CD4-positive, CD25-positive, alpha-beta regulatory T cell (primary cell): ENCODE measurements around the gene VSIR. TPM values are rescaled to one million over a fixed set of nuclear protein-coding genes. Genes with fewer than 3 reads are reported as not detected.

Experiments
- ATAC-seq, 2 donors: fragments of 150-1000 bp; cut with Tn5 transposase; one replicate each; pipeline ENCODE4 v1.10.0; 2021; ENCODE audit warnings: low read depth in 2 of 2, moderate number of reproducible peaks in 2 of 2, moderate library complexity in 1 of 2
- DNase-seq, 3 donors: peaks; one replicate each; pipeline versions ENCODE4 v3.0.0 to v3.0.0-alpha.2; 2012 to 2022; ENCODE audit warnings: mixed read lengths in 1 of 3
- H3K27ac ChIP-seq: one replicate; pipeline ENCODE4 v1.7.0; 2013; ENCODE audit warnings: mild to moderate bottlenecking, low read length; ENCODE audit not compliant: insufficient read depth, poor library complexity, severe bottlenecking
- H3K27me3 ChIP-seq: one replicate; pipeline ENCODE4 v1.7.0; 2013; ENCODE audit warnings: low read length; ENCODE audit not compliant: control insufficient read depth, insufficient read depth
- H3K36me3 ChIP-seq: one replicate; pipeline ENCODE4 v1.7.0; 2013; ENCODE audit warnings: mild to moderate bottlenecking, low read length, moderate library complexity; ENCODE audit not compliant: control insufficient read depth, insufficient read depth
- H3K4me1 ChIP-seq: 2 replicates; pipeline ENCODE4 v1.7.0; 2013; ENCODE audit warnings: mild to moderate bottlenecking, low read length; ENCODE audit not compliant: insufficient read depth, control insufficient read depth, poor library complexity, severe bottlenecking
- H3K4me3 ChIP-seq: one replicate; pipeline ENCODE4 v1.7.0; 2013; ENCODE audit warnings: low read depth, mild to moderate bottlenecking, low read length, moderate library complexity
- H3K9me3 ChIP-seq, 2 experiments: 1 replicate in 1 of 2; 2 replicates in 1 of 2; pipeline ENCODE4 v1.7.0; 2013; ENCODE audit warnings: low read length in 2 of 2, mild to moderate bottlenecking in 1 of 2, moderate library complexity in 1 of 2; ENCODE audit not compliant: control insufficient read depth in 2 of 2
- H3K27ac Mint-ChIP-seq, 3 donors: one replicate each; pipeline ENCODE4 v1.8.0; 2020 to 2022; ENCODE audit warnings: mild to moderate bottlenecking in 3 of 3, mixed read lengths in 3 of 3, moderate library complexity in 2 of 3
- H3K27me3 Mint-ChIP-seq: one replicate; pipeline ENCODE4 v1.8.0; 2022; ENCODE audit warnings: mild to moderate bottlenecking, mixed read lengths
- H3K36me3 Mint-ChIP-seq: one replicate; pipeline ENCODE4 v1.8.0; 2020; ENCODE audit warnings: mixed read lengths
- H3K4me1 Mint-ChIP-seq, 4 donors: one replicate each; pipeline ENCODE4 v1.8.0; 2020 to 2022; ENCODE audit warnings: mixed read lengths in 4 of 4, mild to moderate bottlenecking in 1 of 4
- H3K4me3 Mint-ChIP-seq, 4 donors: one replicate each; pipeline ENCODE4 v1.8.0; 2020 to 2022; ENCODE audit warnings: mild to moderate bottlenecking in 4 of 4, mixed read lengths in 4 of 4, moderate library complexity in 3 of 4
- H3K9me3 Mint-ChIP-seq, 7 donors: one replicate each; pipeline ENCODE4 v1.8.0; 2020 to 2022; ENCODE audit warnings: mixed read lengths in 7 of 7, mild to moderate bottlenecking in 3 of 7, moderate library complexity in 2 of 7
- polyA plus RNA-seq, 4 donors: library from polyadenylated mRNA; unstranded; fragments of 300-500 nt; fragmentation: Illumina TruSeq; gene quantifications; one replicate each; pipeline ENCODE4 v1.2.3, GENCODE V29; 2021
- total RNA-seq: library from RNA; stranded (reverse); gene quantifications from one replicate; pipeline ENCODE4 v1.2.3, GENCODE V29; 2022

The VSIR gene
- total and polyA plus RNA-seq, 5 donors from 2014 or later: 167 to 339 (median 258) TPM

DNA sequence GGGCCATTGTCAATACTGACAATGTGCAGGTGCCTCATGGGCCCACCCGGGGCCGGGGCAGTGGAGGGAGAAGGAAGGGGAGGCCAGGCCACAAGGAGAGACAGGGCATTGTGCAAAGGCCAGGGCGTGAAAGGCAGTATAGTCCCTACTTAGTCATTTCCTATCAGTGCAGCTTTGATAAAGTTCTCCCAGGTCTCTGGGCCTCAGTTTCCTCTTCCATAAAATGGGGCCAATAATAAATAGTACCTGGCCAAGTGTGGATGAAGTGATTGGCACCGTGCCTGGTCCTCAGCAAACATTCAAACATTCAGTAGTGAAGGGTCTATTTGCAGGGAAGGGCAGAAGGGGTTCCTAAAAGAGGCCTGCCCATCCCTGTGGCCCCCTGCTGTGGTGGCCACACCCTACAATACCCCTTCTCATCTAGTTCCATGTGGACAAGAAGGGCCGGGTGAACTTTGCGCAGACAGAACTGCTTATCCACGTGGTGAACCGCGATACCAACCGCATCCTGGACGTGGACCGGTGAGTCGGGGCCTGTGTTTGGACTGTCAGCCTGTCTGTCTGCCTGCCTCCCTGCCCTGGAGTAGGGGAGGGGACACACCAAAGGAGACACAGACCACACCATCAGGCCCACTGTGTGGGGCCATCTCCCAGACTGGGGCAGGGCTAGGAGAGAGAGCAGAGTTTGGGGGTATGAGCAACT lies 36.9 kb upstream of the VSIR start:
- Histone ChIP-seq H3K27me3 (no peaks in the 10 kb centered on the region), H3K4me3 (no peak overlapping the region), H3K9me3 (no peaks in the 10 kb centered on the region), H3K27ac (no peak overlapping the region), H3K4me1 (peaks cover 6% of the 10 kb centered on the region), H3K36me3 (no peaks in the 10 kb centered on the region)
- DNase-seq (no peak), ATAC-seq (no peak)
- H3K4me3 Mint-ChIP-seq: no peak overlapping the region
- peaks cover 10% of the 10 kb centered on the region for H3K36me3 Mint-ChIP-seq
- H3K27ac Mint-ChIP-seq: no peak overlapping the region
- no peaks in the 10 kb centered on the region for H3K9me3 Mint-ChIP-seq
- H3K27me3 Mint-ChIP-seq: no peaks in the 10 kb centered on the region
- peaks cover 0 to 3% (median 0%) of the 10 kb centered on the region in 4 donors for H3K4me1 Mint-ChIP-seq

DNA sequence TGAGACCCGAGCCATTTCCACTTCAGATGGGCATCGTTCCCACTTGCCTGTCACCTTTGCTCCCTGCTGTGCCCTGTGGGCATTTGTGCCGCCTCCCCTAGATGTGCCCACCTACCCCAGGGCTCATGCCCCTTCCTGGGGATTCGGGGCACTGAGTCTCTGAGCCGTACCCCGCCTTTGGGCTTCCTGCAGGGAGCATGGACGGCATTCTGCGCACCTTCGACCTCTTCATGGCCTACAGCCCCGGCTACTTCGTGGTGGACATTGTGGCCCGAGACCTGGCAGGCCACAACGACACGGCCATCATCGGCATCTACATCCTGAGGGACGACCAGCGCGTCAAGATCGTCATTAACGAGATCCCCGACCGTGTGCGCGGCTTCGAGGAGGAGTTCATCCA lies 36.3 kb upstream of the VSIR start:
- H3K4me3 Mint-ChIP-seq: no peak overlapping the region
- H3K27ac Mint-ChIP-seq: no peak overlapping the region
- no peaks in the 10 kb centered on the region for H3K27me3 Mint-ChIP-seq
- no peaks in the 10 kb centered on the region for H3K27me3 ChIP-seq
- DNase-seq: no peak
- peaks cover 10% of the 10 kb centered on the region for H3K36me3 Mint-ChIP-seq
- no peak overlapping the region for H3K4me3 ChIP-seq
- no peaks in the 10 kb centered on the region for H3K36me3 ChIP-seq
- H3K4me1 ChIP-seq: peaks cover 6% of the 10 kb centered on the region
- no peaks in the 10 kb centered on the region for H3K9me3 ChIP-seq
- no peaks in the 10 kb centered on the region for H3K9me3 Mint-ChIP-seq
- no peak overlapping the region for H3K27ac ChIP-seq
- no peak for ATAC-seq
- H3K4me1 Mint-ChIP-seq: peaks cover 0 to 3% (median 0%) of the 10 kb centered on the region in 4 donors

DNA sequence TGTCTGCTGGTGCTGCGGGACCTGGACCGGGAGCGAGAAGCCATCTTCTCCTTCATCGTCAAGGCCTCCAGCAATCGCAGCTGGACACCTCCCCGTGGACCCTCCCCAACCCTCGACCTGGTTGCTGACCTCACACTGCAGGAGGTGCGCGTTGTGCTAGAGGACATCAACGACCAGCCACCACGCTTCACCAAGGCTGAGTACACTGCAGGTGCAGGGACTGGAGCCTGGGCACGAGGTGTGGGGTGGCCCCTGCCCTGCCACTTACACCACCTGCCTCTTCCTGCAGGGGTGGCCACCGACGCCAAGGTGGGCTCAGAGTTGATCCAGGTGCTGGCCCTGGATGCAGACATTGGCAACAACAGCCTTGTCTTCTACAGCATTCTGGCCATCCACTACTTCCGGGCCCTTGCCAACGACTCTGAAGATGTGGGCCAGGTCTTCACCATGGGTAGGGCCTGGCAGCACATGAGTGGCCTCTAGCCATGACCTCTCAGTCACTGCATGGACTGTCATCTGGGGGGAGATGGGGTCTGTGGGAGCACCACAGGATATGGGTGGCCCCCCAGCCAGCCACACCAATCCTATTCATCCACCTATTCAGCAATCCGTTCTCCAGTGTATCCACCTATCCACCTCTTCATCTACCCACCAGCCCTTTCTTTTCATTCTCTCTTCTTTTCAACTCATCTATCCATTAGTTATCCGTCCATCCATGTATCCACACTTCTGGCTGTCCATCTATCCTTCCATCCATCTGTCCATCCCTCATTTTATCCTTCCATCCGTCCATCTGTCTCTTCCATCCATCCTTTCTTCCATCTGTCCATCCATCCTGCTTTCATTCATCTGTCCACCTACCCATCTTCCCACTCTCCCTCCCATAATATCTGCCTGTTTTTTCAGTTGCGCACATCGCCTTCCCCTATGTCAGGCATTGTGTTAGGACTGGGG lies 34.5 kb upstream of the VSIR start:
- H3K36me3 Mint-ChIP-seq: peaks cover 10% of the 10 kb centered on the region

DNA sequence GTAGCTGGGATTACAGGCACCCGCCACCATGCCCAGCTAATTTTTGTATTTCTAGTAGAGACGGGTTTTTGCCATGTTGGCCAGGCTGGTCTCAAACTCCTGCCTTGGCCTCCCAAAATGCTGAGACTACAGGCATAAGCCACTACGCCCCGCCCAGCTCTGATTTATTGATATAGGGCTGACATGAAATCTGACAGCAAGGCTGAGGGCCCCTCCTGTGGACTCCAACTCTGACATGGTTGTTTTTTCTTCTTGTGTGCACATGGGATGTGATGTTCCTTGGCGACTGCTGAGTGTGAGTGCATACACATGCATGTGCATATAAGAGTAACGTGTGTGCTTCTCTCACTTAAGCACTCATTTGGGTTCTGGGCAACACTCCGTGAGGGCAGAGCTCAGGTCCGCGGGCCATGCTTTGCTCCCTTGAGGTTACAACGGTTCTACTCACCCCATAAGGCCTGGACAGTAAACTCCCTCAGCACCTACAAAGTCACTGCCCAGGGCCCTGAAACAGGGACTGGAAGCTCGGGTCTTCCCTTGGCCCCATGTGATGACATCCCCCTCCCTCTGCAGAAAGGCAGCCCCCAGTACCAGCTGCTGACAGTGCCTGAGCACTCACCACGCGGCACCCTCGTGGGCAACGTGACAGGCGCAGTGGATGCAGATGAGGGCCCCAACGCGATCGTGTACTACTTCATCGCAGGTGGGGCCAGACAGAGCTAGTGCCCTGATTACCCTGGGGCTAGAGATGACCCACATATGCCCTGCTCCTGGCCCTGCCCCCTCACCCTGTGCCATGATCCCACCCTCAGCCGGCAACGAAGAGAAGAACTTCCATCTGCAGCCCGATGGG lies 33.6 kb upstream of the VSIR start:
- no peak overlapping the region for H3K27ac ChIP-seq
- H3K4me3 ChIP-seq: no peak overlapping the region
- no peak for DNase-seq
- H3K4me1 Mint-ChIP-seq: peaks cover 0 to 3% (median 0%) of the 10 kb centered on the region in 4 donors
- no peaks in the 10 kb centered on the region for H3K27me3 ChIP-seq
- H3K27ac Mint-ChIP-seq: no peak overlapping the region
- H3K36me3 Mint-ChIP-seq: peaks cover 10% of the 10 kb centered on the region
- H3K36me3 ChIP-seq: no peaks in the 10 kb centered on the region
- H3K9me3 ChIP-seq: no peaks in the 10 kb centered on the region
- no peaks in the 10 kb centered on the region for H3K27me3 Mint-ChIP-seq
- H3K4me1 ChIP-seq: peaks cover 4% of the 10 kb centered on the region
- no peak for ATAC-seq
- no peaks in the 10 kb centered on the region for H3K9me3 Mint-ChIP-seq
- no peak overlapping the region for H3K4me3 Mint-ChIP-seq

More for the DNA sequence above, 34.5 kb upstream of the VSIR start:
- Mint-ChIP-seq H3K27ac (peak overlapping the region in 1 of 3 donors; percentile 84), H3K27me3 (no peaks in the 10 kb centered on the region), H3K4me3 (no peak overlapping the region), H3K9me3 (no peaks in the 10 kb centered on the region), H3K4me1 (peaks cover 0 to 3% (median 0%) of the 10 kb centered on the region in 4 donors)
- no peaks in the 10 kb centered on the region for H3K36me3 ChIP-seq
- DNase-seq (no peak), ATAC-seq (no peak)
- no peaks in the 10 kb centered on the region for H3K27me3 ChIP-seq
- no peaks in the 10 kb centered on the region for H3K9me3 ChIP-seq
- no peak overlapping the region for H3K27ac ChIP-seq
- peaks cover 6% of the 10 kb centered on the region for H3K4me1 ChIP-seq
- H3K4me3 ChIP-seq: no peak overlapping the region

DNA sequence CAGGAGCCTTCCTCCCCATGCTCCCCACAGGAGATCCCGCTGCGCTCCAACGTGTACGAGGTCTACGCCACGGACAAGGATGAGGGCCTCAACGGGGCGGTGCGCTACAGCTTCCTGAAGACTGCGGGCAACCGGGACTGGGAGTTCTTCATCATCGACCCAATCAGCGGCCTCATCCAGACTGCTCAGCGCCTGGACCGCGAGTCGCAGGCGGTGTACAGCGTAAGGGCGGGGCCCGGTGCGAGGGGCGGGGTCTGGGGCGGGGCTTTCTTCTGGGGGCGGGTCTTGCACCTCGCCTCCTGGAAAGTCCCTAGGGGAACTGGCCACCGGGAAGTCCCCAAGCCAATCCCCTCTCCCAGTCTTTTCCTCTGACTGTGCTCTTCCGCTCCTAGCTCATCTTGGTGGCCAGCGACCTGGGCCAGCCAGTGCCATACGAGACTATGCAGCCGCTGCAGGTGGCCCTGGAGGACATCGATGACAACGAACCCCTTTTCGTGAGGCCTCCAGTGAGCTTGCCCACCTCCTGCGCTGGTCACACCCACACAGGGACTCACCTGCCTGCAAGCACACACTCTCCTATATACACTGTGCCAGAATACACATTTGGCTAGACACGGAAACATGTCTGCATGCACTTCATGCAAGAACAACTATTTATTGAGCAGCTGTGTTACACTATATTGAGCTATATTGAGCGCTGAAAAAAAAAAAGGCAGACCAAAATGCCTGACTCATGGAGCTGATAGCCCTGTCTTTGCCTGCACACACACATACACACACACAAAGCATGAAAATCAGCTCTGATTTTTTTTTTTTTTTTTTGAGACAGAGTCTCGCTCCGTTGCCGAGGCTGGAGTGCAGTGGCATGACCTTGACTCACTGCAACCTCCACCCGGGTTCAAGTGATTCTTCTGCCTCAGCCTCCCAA lies 32.7 kb upstream of the VSIR start:
- Mint-ChIP-seq H3K36me3 (peaks cover 14% of the 10 kb centered on the region), H3K27me3 (no peaks in the 10 kb centered on the region), H3K4me1 (peaks cover 0 to 3% (median 0%) of the 10 kb centered on the region in 4 donors), H3K9me3 (no peaks in the 10 kb centered on the region), H3K4me3 (no peak overlapping the region), H3K27ac (no peak overlapping the region)
- Histone ChIP-seq H3K4me1 (no peaks in the 10 kb centered on the region), H3K9me3 (no peaks in the 10 kb centered on the region), H3K4me3 (no peak overlapping the region), H3K27me3 (no peaks in the 10 kb centered on the region), H3K36me3 (no peaks in the 10 kb centered on the region), H3K27ac (no peak overlapping the region)
- DNase-seq (no peak), ATAC-seq (peak in 1 of 2 donors; percentile 8)

DNA sequence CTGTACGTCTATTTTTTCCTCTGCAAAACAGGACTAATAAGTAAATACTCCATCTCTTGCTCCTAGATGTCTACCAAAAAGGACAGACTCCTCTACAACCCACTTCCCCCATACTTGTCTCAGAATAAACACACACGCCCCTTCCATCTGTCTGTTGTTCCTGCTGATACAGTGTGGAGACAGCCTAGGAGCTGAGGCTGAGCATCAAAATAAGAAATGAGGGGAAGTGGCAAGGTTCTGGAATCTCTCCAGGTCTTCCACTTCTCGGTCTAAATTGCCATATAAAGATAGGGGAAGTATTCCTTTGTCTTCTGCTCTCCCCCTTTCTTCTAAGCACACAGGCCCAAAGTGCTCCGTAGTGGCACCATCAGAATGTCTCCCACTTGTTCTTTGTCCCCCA lies 30.8 kb upstream of the VSIR start:
- Histone ChIP-seq H3K4me3 (no peak overlapping the region), H3K27me3 (no peaks in the 10 kb centered on the region), H3K9me3 (no peaks in the 10 kb centered on the region), H3K36me3 (no peaks in the 10 kb centered on the region), H3K4me1 (no peaks in the 10 kb centered on the region), H3K27ac (no peak overlapping the region)
- Mint-ChIP-seq H3K27me3 (no peaks in the 10 kb centered on the region), H3K36me3 (peaks cover 14% of the 10 kb centered on the region), H3K27ac (peak overlapping the region in 1 of 3 donors; percentile 76), H3K4me3 (no peak overlapping the region), H3K9me3 (no peaks in the 10 kb centered on the region), H3K4me1 (peaks cover 0 to 3% (median 0%) of the 10 kb centered on the region in 4 donors)
- no peak for DNase-seq
- no peak for ATAC-seq
